Fibroblast of lung (primary cell): ENCODE data around the gene PGM1. TPM values are rescaled to one million over a fixed set of nuclear protein-coding genes. Genes with fewer than 3 reads are reported as not detected.

Experiments
- DNase-seq, 2 donors: peaks; one replicate each; pipeline versions ENCODE4 v3.0.0 to v3.0.0-alpha.2; 2010; ENCODE audit warnings: low read depth in 2 of 2
- H2AFZ ChIP-seq: 2 replicates; pipeline ENCODE4 v1.5.1; 2012; ENCODE audit warnings: low read length, control low read depth, inconsistent platforms
- H3K27ac ChIP-seq: 2 replicates; pipeline ENCODE4 v1.5.1; 2011; ENCODE audit warnings: low read length, control low read depth; ENCODE audit not compliant: insufficient read depth
- H3K27me3 ChIP-seq: 2 replicates; pipeline ENCODE4 v1.5.1; 2011; ENCODE audit warnings: mild to moderate bottlenecking, low read length; ENCODE audit not compliant: control insufficient read depth, insufficient read depth
- H3K36me3 ChIP-seq: 2 replicates; pipeline ENCODE4 v1.5.1; 2011; ENCODE audit warnings: low read length; ENCODE audit not compliant: control insufficient read depth, insufficient read depth
- H3K4me1 ChIP-seq: 2 replicates; pipeline ENCODE4 v1.5.1; 2011; ENCODE audit warnings: low read length; ENCODE audit not compliant: control insufficient read depth, insufficient read depth; ENCODE audit errors: extremely low read depth
- H3K4me2 ChIP-seq: 2 replicates; pipeline ENCODE4 v1.5.1; 2011; ENCODE audit warnings: low read length, control low read depth; ENCODE audit not compliant: insufficient read depth; ENCODE audit errors: extremely low read depth
- H3K4me3 ChIP-seq, 4 experiments: fragments of 200-600 bp in 1 of 4; sonication (generic) in 1 of 4; replicated peaks in 1 of 4; 2 replicates each; pipeline ENCODE4 v1.5.1; 2011 to 2016; ENCODE audit warnings: low read length in 4 of 4, low read depth in 3 of 4, mild to moderate bottlenecking in 3 of 4, control low read depth in 2 of 4, inconsistent platforms in 1 of 4, mixed read lengths in 1 of 4; ENCODE audit not compliant: insufficient read depth in 1 of 4; ENCODE audit errors: control extremely low read depth in 1 of 4
- H3K79me2 ChIP-seq: 2 replicates; pipeline ENCODE4 v1.5.1; 2012; ENCODE audit warnings: mild to moderate bottlenecking, low read length, inconsistent platforms; ENCODE audit not compliant: control insufficient read depth, insufficient read depth
- H3K9ac ChIP-seq: 2 replicates; pipeline ENCODE4 v1.5.1; 2011; ENCODE audit warnings: mild to moderate bottlenecking, low read length, control low read depth; ENCODE audit not compliant: insufficient read depth
- H3K9me3 ChIP-seq: 2 replicates; pipeline ENCODE4 v1.5.1; 2012; ENCODE audit warnings: low read depth, low read length; ENCODE audit not compliant: control insufficient read depth, insufficient read depth
- H4K20me1 ChIP-seq: 2 replicates; pipeline ENCODE4 v1.5.1; 2011; ENCODE audit warnings: low read length; ENCODE audit not compliant: control insufficient read depth, insufficient read depth; ENCODE audit errors: extremely low read depth
- CTCF ChIP-seq, 2 donors: IDR thresholded peaks in 1 of 2; conservative IDR thresholded peaks in 1 of 2; 1 replicate in 1 of 2; 2 replicates in 1 of 2; pipeline ENCODE4 v1.5.1; 2011 to 2012; ENCODE audit warnings: low read length in 2 of 2, control low read depth in 1 of 2, inconsistent platforms in 1 of 2, low read depth in 1 of 2, mild to moderate bottlenecking in 1 of 2
- EZH2 ChIP-seq: IDR thresholded peaks from 2 replicates; pipeline ENCODE4 v1.5.1; 2012; ENCODE audit warnings: low read length, control low read depth, mild to moderate bottlenecking; ENCODE audit errors: missing control alignments
- polyA plus RNA-seq, 2 donors: library from polyadenylated mRNA; depleted of rRNA in 1 of 2; stranded (reverse) in 1 of 2; unstranded in 1 of 2; fragments of >200 nt; gene quantifications; 2 replicates each; pipeline ENCODE4 v1.2.1, GENCODE V29; 2011 to 2012; ENCODE audit warnings: missing spikeins in 1 of 2
- total RNA-seq: library from RNA; depleted of rRNA; stranded (reverse); fragments of >200 nt; gene quantifications from 2 replicates; pipeline ENCODE4 v1.2.1, GENCODE V29; 2014

The PGM1 gene
- total and polyA plus RNA-seq, 2 donors (not counting 1 experiment from before 2014, with no cell fraction given): 43.7 to 51.4 TPM

- no peaks in the 10 kb centered on the region for H3K27me3 ChIP-seq
- no peak for DNase-seq
These were observed 77.0 kb downstream of the PGM1 start for GRCh38 chr1:63670164-63670563.

GRCh38 chr1:63671514-63671913, 78.3 kb downstream of the PGM1 start:
- TF ChIP-seq EZH2 (no peak), CTCF (conservative IDR thresholded peaks at IDR 0.05 in 1 of 2, IDR thresholded peaks at IDR 0.05 in 1 of 2; ENCODE audit: low read depth in 1 of 2, low read length in 2 of 2) (no peak)
- no peak for DNase-seq
- no peaks in the 10 kb centered on the region for H3K9me3 ChIP-seq
- H3K9ac ChIP-seq: no peak overlapping the region
- H4K20me1 ChIP-seq: no peaks in the 10 kb centered on the region
- no peak overlapping the region for H3K4me3 ChIP-seq
- no peak overlapping the region for H3K4me2 ChIP-seq
- H3K79me2 ChIP-seq: no peaks in the 10 kb centered on the region
- H3K27me3 ChIP-seq: no peaks in the 10 kb centered on the region
- peaks cover 5% of the 10 kb centered on the region for H3K4me1 ChIP-seq
- H3K36me3 ChIP-seq: no peaks in the 10 kb centered on the region
- no peak overlapping the region for H2AFZ ChIP-seq
- no peak overlapping the region for H3K27ac ChIP-seq

More at GRCh38 chr1:63670164-63670563, 77.0 kb downstream of the PGM1 start:
- Histone ChIP-seq H2AFZ (no peak overlapping the region), H3K79me2 (no peaks in the 10 kb centered on the region), H3K36me3 (no peaks in the 10 kb centered on the region), H3K4me2 (no peak overlapping the region), H4K20me1 (no peaks in the 10 kb centered on the region), H3K4me1 (peaks cover 4% of the 10 kb centered on the region), H3K27ac (no peak overlapping the region), H3K4me3 (no peak overlapping the region), H3K9ac (no peak overlapping the region), H3K9me3 (no peaks in the 10 kb centered on the region)
- TF ChIP-seq CTCF (conservative IDR thresholded peaks at IDR 0.05 in 1 of 2, IDR thresholded peaks at IDR 0.05 in 1 of 2; ENCODE audit: low read depth in 1 of 2, low read length in 2 of 2) (no peak), EZH2 (no peak)

GRCh38 chr1:63674238-63674864, 81.1 kb downstream of the PGM1 start:
- no peak overlapping the region for H2AFZ ChIP-seq
- H3K9me3 ChIP-seq: no peaks in the 10 kb centered on the region
- no peak overlapping the region for H3K27ac ChIP-seq
- H3K9ac ChIP-seq: no peak overlapping the region
- H3K4me3 ChIP-seq: no peak overlapping the region
- H3K4me2 ChIP-seq: peak overlapping the region; percentile 1
- H4K20me1 ChIP-seq: no peaks in the 10 kb centered on the region
- peak; percentile 92 to 97 for DNase-seq
- peaks cover 5% of the 10 kb centered on the region for H3K4me1 ChIP-seq
- H3K79me2 ChIP-seq: no peaks in the 10 kb centered on the region
- TF ChIP-seq EZH2: no peak
- TF ChIP-seq CTCF (conservative IDR thresholded peaks at IDR 0.05 in 1 of 2, IDR thresholded peaks at IDR 0.05 in 1 of 2; ENCODE audit: low read depth in 1 of 2, low read length in 2 of 2): peak; percentile 79 to 92
- no peaks in the 10 kb centered on the region for H3K27me3 ChIP-seq
- no peaks in the 10 kb centered on the region for H3K36me3 ChIP-seq
